ENCODE measurements around the gene SNAI1.
"Not testable (repeated sequence)": the region's sequence is repeated elsewhere in the genome, so short reads cannot be mapped to it uniquely, and the experiment has no call there.

Gene SNAI1

GRCh38 chr20:49973981-49974380 lies 8.8 kb upstream of the SNAI1 start:
- DNase-seq (ENCODE audit: extremely low spot score) = no peak
- POLR2A ChIA-PET = no interaction called here
- TF ChIP-seq CTCF (IDR thresholded peaks at IDR 0.05; ENCODE audit: control extremely low read depth, extremely low read depth, low read depth, missing control alignments) = no peak
- CTCF ChIA-PET = interaction anchor here (0.9 to 1.6 kb wide), 3 partner anchors 97 to 112 kb away, joined by 3 to 14 read pairs (median 7); no protein-coding TSS in a partner anchor

GRCh38 chr20:49976542-49976941 lies 6.2 kb upstream of the SNAI1 start:
- no peak for DNase-seq (ENCODE audit: extremely low spot score)
- TF ChIP-seq CTCF (IDR thresholded peaks at IDR 0.05; ENCODE audit: control extremely low read depth, extremely low read depth, low read depth, missing control alignments) = no peak
- CTCF ChIA-PET = interaction anchor here (0.9 to 10.6 kb wide), 8 partner anchors 11 to 203 kb away, joined by 3 to 331 read pairs (median 5); no protein-coding TSS in a partner anchor
- POLR2A ChIA-PET = no interaction called here

GRCh38 chr20:49977740-49978139 lies 5.0 kb upstream of the SNAI1 start:
- CTCF ChIA-PET = interaction anchor here (0.9 to 10.6 kb wide), 20 partner anchors 8 to 201 kb away, joined by 3 to 331 read pairs (median 13); no protein-coding TSS in a partner anchor
- POLR2A ChIA-PET = not testable (repeated sequence)

GRCh38 chr20:49978685-49979029 lies 4.1 kb upstream of the SNAI1 start:
- POLR2A ChIA-PET = no interaction called here
- CTCF ChIA-PET = interaction anchor here (0.6 to 10.6 kb wide), 49 partner anchors 9 to 426 kb away, joined by 3 to 331 read pairs (median 7); partner anchors contain the start of genes PEDS1 and RNF114
- no peak for TF ChIP-seq CTCF (IDR thresholded peaks at IDR 0.05; ENCODE audit: control extremely low read depth, extremely low read depth, low read depth, missing control alignments)
- no peak for DNase-seq (ENCODE audit: extremely low spot score)

More at GRCh38 chr20:49977740-49978139, 5.0 kb upstream of the SNAI1 start:
- DNase-seq (ENCODE audit: extremely low spot score) = not testable (repeated sequence)

- peak; percentile 98 for TF ChIP-seq CTCF (IDR thresholded peaks at IDR 0.05; ENCODE audit: control extremely low read depth, extremely low read depth, low read depth, missing control alignments)
- POLR2A ChIA-PET = interaction anchor here (0.6 kb wide), 1 partner anchor 770 kb away, joined by 3 read pairs; no protein-coding TSS in a partner anchor
- CTCF ChIA-PET = interaction anchor here (0.6 to 10.6 kb wide), 63 partner anchors 9 to 626 kb away, joined by 3 to 331 read pairs (median 5); partner anchors contain the start of genes PEDS1 and RNF114
- DNase-seq (ENCODE audit: extremely low spot score) = peak; percentile 81
These were observed 3.5 kb upstream of the SNAI1 start for GRCh38 chr20:49979030-49979832.

GRCh38 chr20:49980140-49981008 lies 2.4 kb upstream of the SNAI1 start:
- ChIA-PET POLR2A (no interaction called here), CTCF (interaction anchor here (1.4 to 10.6 kb wide), 16 partner anchors 10 to 202 kb away, joined by 4 to 331 read pairs (median 10); partner anchors contain the start of gene PEDS1)
- TF ChIP-seq CTCF (IDR thresholded peaks at IDR 0.05; ENCODE audit: control extremely low read depth, extremely low read depth, low read depth, missing control alignments) = no peak
- DNase-seq (ENCODE audit: extremely low spot score) = no peak
